HCT116 (cell line): ENCODE measurements around the gene SIK3. TPM values are rescaled to one million over a fixed set of nuclear protein-coding genes. Genes with fewer than 3 reads are reported as not detected.

Experiments used
- ATAC-seq: fragments of 200-7000 bp; cut with Tn5 transposase; 2 replicates; pipeline ENCODE4 v1.9.1; 2020; ENCODE audit warnings: mild to moderate bottlenecking, moderate library complexity
- BruUV-seq: library from RNA; stranded (reverse); fragments of 400-500 nt; replicated peaks from 2 replicates; lab custom pipeline; 2021; lab: Mats Ljungman, UMichigan
- CTCF ChIA-PET: fragments of 300-600 bp; sonication (Branson Sonifier 250); formaldehyde crosslinking; loops from one replicate; lab custom pipeline; 2021; ENCODE audit warnings: antibody characterized with exemption; lab: Charles Lee
- POLR2A ChIA-PET: fragments of 300-600, 350-600 bp; sonication (Branson Sonifier 250); formaldehyde crosslinking; loops from one replicate; lab custom pipeline; 2021; ENCODE audit warnings: antibody characterized with exemption; lab: Charles Lee
- RAD21 ChIA-PET, 2 experiments: fragments of 300-600 bp; sonication (Branson Sonifier 250); formaldehyde crosslinking; loops; one replicate each; lab custom pipeline; 2023; ENCODE audit warnings: low total read pairs in 2 of 2; ENCODE audit not compliant: uncharacterized antibody in 2 of 2, unreplicated experiment in 2 of 2, low non-redundant PET in 1 of 2; lab: Charles Lee
- DNase-seq: peaks from one replicate; pipeline ENCODE4 v3.0.0-alpha.2; 2010; ENCODE audit warnings: low read depth, low spot score
- H2AFZ ChIP-seq: fragments of 200-600 bp; shearing (Covaris generic), sonication (generic); 2 replicates; pipeline ENCODE4 v1.6.1; 2017; ENCODE audit warnings: low read depth, mixed run types, mixed read lengths, antibody characterized with exemption, low read length; ENCODE audit not compliant: poor library complexity, severe bottlenecking
- H3K27ac ChIP-seq: 2 replicates; pipeline ENCODE4 v1.5.1; 2012; ENCODE audit warnings: low read depth, low read length
- H3K27me3 ChIP-seq: fragments of 200-600 bp; sonication (generic); 2 replicates; pipeline ENCODE4 v1.6.1; 2016; ENCODE audit warnings: mixed run types, low read length, mixed read lengths; ENCODE audit not compliant: insufficient read depth
- H3K36me3 ChIP-seq, 2 experiments: fragments of 200-500 bp in 1 of 2; fragments of 200-600 bp in 1 of 2; sonication (Bioruptor generic) in 1 of 2; sonication (generic) in 1 of 2; 2 replicates each; pipeline versions ENCODE4 v1.5.1 to v1.6.1; 2014 to 2016; ENCODE audit warnings: low read length in 2 of 2, inconsistent platforms in 1 of 2, mixed read lengths in 1 of 2, mixed run types in 1 of 2; ENCODE audit not compliant: insufficient read depth in 2 of 2, control insufficient read depth in 1 of 2
- H3K4me1 ChIP-seq, 2 experiments: fragments of 200-600 bp in 1 of 2; sonication (generic) in 1 of 2; 2 replicates each; pipeline versions ENCODE4 v1.5.1 to v1.6.1; 2012 to 2017; ENCODE audit warnings: low read length in 2 of 2, inconsistent platforms in 1 of 2, mild to moderate bottlenecking in 1 of 2, mixed read lengths in 1 of 2, mixed run types in 1 of 2, moderate library complexity in 1 of 2; ENCODE audit not compliant: insufficient read depth in 2 of 2, control insufficient read depth in 1 of 2
- H3K4me2 ChIP-seq: fragments of 200-600 bp; sonication (generic); 2 replicates; pipeline ENCODE4 v1.6.1; 2017; ENCODE audit warnings: mixed run types, low read length, mixed read lengths
- H3K4me3 ChIP-seq, 2 experiments: fragments of 200-600 bp in 1 of 2; sonication (generic) in 1 of 2; replicated peaks in 1 of 2; 2 replicates each; pipeline ENCODE4 v1.5.1; 2011 to 2016; ENCODE audit warnings: low read length in 2 of 2, control low read depth in 1 of 2, low read depth in 1 of 2, mild to moderate bottlenecking in 1 of 2, mixed read lengths in 1 of 2, mixed run types in 1 of 2
- H3K79me2 ChIP-seq: fragments of 200-600 bp; sonication (generic); 2 replicates; pipeline ENCODE4 v1.6.1; 2017; ENCODE audit warnings: mild to moderate bottlenecking, mixed run types, low read length, moderate library complexity, mixed read lengths; ENCODE audit not compliant: insufficient read depth
- H3K9ac ChIP-seq: fragments of 200-600 bp; sonication (generic); 2 replicates; pipeline ENCODE4 v1.6.1; 2016; ENCODE audit warnings: low read length, mixed read lengths
- H3K9me2 ChIP-seq: fragments of 200-600 bp; sonication (generic), shearing (Covaris generic); 2 replicates; pipeline ENCODE4 v1.6.1; 2017; ENCODE audit warnings: mixed run types, mild to moderate bottlenecking, moderate library complexity; ENCODE audit not compliant: insufficient read depth
- H3K9me3 ChIP-seq, 2 experiments: fragments of 200-500 bp in 1 of 2; fragments of 200-600 bp in 1 of 2; sonication (Bioruptor generic) in 1 of 2; sonication (generic) in 1 of 2; 2 replicates each; pipeline ENCODE4 v1.6.1; 2014 to 2017; ENCODE audit warnings: low read length in 2 of 2, mixed read lengths in 2 of 2, inconsistent platforms in 1 of 2, low read depth in 1 of 2, mild to moderate bottlenecking in 1 of 2, mixed run types in 1 of 2, moderate library complexity in 1 of 2; ENCODE audit not compliant: control insufficient read depth in 1 of 2, insufficient read depth in 1 of 2
- H4K20me1 ChIP-seq: fragments of 200-600 bp; sonication (generic), shearing (Covaris generic); 2 replicates; pipeline ENCODE4 v1.6.1; 2017; ENCODE audit warnings: mixed run types, mild to moderate bottlenecking, moderate library complexity; ENCODE audit not compliant: insufficient read depth
- CEBPB ChIP-seq: IDR thresholded peaks from 2 replicates; pipeline ENCODE4 v1.6.1; 2012; ENCODE audit warnings: low read depth
- EGR1 ChIP-seq: IDR thresholded peaks from 2 replicates; pipeline ENCODE4 v1.6.1; 2012; ENCODE audit warnings: low read depth
- EZH2 ChIP-seq: fragments of 200-600 bp; sonication (generic); IDR thresholded peaks from 2 replicates; pipeline ENCODE4 v1.6.1; 2017; ENCODE audit warnings: antibody characterized with exemption, mixed run types
- EZH2phosphoT487 ChIP-seq: fragments of 200-600 bp; IDR thresholded peaks from 2 replicates; pipeline ENCODE4 v1.6.1; 2018; ENCODE audit warnings: antibody characterized with exemption, borderline replicate concordance
- FOSL1 ChIP-seq: IDR thresholded peaks from 2 replicates; pipeline ENCODE4 v1.6.1; 2012; ENCODE audit warnings: low read depth
- JUND ChIP-seq: IDR thresholded peaks from 2 replicates; pipeline ENCODE4 v1.6.1; 2012
- POLR2A ChIP-seq: IDR thresholded peaks from 2 replicates; pipeline ENCODE4 v1.7.0; 2011; ENCODE audit warnings: borderline replicate concordance; ENCODE audit not compliant: insufficient read depth, insufficient read length; ENCODE audit errors: extremely low read depth
- POLR2AphosphoS5 ChIP-seq: IDR thresholded peaks from 2 replicates; pipeline ENCODE4 v1.6.1; 2011; ENCODE audit warnings: mild to moderate bottlenecking, low read depth, low read length, moderate library complexity
- RAD21 ChIP-seq: IDR thresholded peaks from 2 replicates; pipeline ENCODE4 v1.6.1; 2012; ENCODE audit warnings: low read depth, mild to moderate bottlenecking
- SIN3A ChIP-seq: IDR thresholded peaks from 2 replicates; pipeline ENCODE4 v1.6.1; 2012; ENCODE audit warnings: low read depth
- SP1 ChIP-seq: IDR thresholded peaks from 2 replicates; pipeline ENCODE4 v1.6.1; 2012; ENCODE audit warnings: low read depth
- YY1 ChIP-seq: IDR thresholded peaks from 2 replicates; pipeline ENCODE4 v1.6.1; 2011; ENCODE audit warnings: low read length, low read depth, moderate library complexity, mild to moderate bottlenecking; ENCODE audit not compliant: insufficient replicate concordance; ENCODE audit errors: extremely low read depth
- ZFX ChIP-seq: fragments of 450-650 bp; IDR thresholded peaks from 2 replicates; pipeline ENCODE4 v1.6.1; 2017
- ZNF274 ChIP-seq: fragments of 200-500 bp; sonication (Bioruptor generic); IDR thresholded peaks from 2 replicates; pipeline ENCODE4 v1.6.1; 2014; ENCODE audit warnings: mild to moderate bottlenecking, low read depth, low read length, inconsistent platforms
- intact Hi-C: fragments of 100-400 bp; cut with micrococcal nuclease; formaldehyde crosslinking; loops from 2 replicates; pipeline ENCODE4 v1.10.0; 2022
- total RNA-seq: library from RNA; stranded (reverse); gene quantifications from one replicate; pipeline ENCODE4 v1.2.1, GENCODE V29; 2021; ENCODE audit not compliant: unreplicated experiment
- TF ChIP-seq, protein P1 (sequence below), 3 experiments: fragments of 200-600 bp in 1 of 3; sonication (generic) in 1 of 3; IDR thresholded peaks in 2 of 3; conservative IDR thresholded peaks in 1 of 3; 2 replicates each; pipeline ENCODE4 v1.5.1; 2012 to 2017; ENCODE audit warnings: low read depth in 2 of 3, low read length in 2 of 3, antibody characterized with exemption in 1 of 3, borderline replicate concordance in 1 of 3, control low read depth in 1 of 3, mild to moderate bottlenecking in 1 of 3, mixed read lengths in 1 of 3, mixed run types in 1 of 3, moderate library complexity in 1 of 3; ENCODE audit not compliant: insufficient read depth in 1 of 3
- TF ChIP-seq, protein P2 (sequence below): IDR thresholded peaks from 2 replicates; pipeline ENCODE4 v1.6.1; 2012
- TF ChIP-seq, protein P3 (sequence below): IDR thresholded peaks from 2 replicates; pipeline ENCODE4 v1.6.1; 2012
- TF ChIP-seq, protein P4 (sequence below): IDR thresholded peaks from 2 replicates; pipeline ENCODE4 v1.6.1; 2012; ENCODE audit warnings: low read depth

SIK3 gene
- total RNA-seq, 1 experiment from 2014 or later, result 21.0 TPM

DNA sequence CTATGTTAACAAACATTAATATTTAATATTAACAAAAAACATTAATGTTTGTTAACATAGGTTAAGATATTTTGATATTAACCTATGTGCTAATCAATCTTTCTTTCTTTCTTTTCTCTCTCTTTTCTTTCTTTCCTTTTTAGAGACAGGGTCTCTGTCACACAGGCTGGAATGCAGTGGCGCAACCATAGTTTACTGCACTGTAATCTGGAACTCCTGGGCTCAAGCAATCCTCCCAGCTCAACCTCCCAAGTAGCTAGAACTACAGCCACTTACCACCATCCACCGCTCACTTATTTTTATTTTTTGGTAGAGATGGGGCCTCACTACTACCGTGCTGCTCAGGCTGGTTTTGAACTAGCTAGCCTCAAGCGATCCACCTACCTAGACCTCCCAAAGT lies 13.2 kb downstream of the SIK3 start:
- ChIA-PET CTCF (no interaction called here), RAD21 (no interaction called here), POLR2A (no interaction called here)
- DNase-seq (no peak), ATAC-seq (no peak)
- Histone ChIP-seq H2AFZ (no peak overlapping the region), H3K4me2 (no peak overlapping the region), H3K4me1 (peaks cover 0 to 17% of the 10 kb centered on the region in 2 experiments; a peak in 2 of 4 replicates), H3K36me3 (no peaks in the 10 kb centered on the region), H3K27me3 (no peaks in the 10 kb centered on the region), H3K9ac (no peak overlapping the region), H3K9me3 (no peaks in the 10 kb centered on the region), H3K27ac (no peak overlapping the region), H3K79me2 (peaks cover 93% of the 10 kb centered on the region), H3K9me2 (no peaks in the 10 kb centered on the region), H3K4me3 (no peak overlapping the region), H4K20me1 (peaks cover 29% of the 10 kb centered on the region)
- BruUV-seq, result no TSS peak
- TF ChIP-seq JUND, result no peak
- TF ChIP-seq, protein P1, sequence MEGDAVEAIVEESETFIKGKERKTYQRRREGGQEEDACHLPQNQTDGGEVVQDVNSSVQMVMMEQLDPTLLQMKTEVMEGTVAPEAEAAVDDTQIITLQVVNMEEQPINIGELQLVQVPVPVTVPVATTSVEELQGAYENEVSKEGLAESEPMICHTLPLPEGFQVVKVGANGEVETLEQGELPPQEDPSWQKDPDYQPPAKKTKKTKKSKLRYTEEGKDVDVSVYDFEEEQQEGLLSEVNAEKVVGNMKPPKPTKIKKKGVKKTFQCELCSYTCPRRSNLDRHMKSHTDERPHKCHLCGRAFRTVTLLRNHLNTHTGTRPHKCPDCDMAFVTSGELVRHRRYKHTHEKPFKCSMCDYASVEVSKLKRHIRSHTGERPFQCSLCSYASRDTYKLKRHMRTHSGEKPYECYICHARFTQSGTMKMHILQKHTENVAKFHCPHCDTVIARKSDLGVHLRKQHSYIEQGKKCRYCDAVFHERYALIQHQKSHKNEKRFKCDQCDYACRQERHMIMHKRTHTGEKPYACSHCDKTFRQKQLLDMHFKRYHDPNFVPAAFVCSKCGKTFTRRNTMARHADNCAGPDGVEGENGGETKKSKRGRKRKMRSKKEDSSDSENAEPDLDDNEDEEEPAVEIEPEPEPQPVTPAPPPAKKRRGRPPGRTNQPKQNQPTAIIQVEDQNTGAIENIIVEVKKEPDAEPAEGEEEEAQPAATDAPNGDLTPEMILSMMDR (IDR thresholded peaks at IDR 0.05 in 2 of 3, conservative IDR thresholded peaks at IDR 0.05 in 1 of 3; ENCODE audit: borderline replicate concordance in 1 of 3, insufficient read depth in 1 of 3, low read depth in 2 of 3, low read length in 2 of 3), result no peak
- TF ChIP-seq FOSL1, result no peak
- TF ChIP-seq SP1, result no peak
- TF ChIP-seq, protein P2, sequence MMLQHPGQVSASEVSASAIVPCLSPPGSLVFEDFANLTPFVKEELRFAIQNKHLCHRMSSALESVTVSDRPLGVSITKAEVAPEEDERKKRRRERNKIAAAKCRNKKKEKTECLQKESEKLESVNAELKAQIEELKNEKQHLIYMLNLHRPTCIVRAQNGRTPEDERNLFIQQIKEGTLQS, result no peak
- TF ChIP-seq YY1, result no peak
- TF ChIP-seq EZH2, result no peak
- no peak for TF ChIP-seq CEBPB
- TF ChIP-seq RAD21, result no peak
- TF ChIP-seq, protein P3, sequence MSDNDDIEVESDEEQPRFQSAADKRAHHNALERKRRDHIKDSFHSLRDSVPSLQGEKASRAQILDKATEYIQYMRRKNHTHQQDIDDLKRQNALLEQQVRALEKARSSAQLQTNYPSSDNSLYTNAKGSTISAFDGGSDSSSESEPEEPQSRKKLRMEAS, result no peak
- TF ChIP-seq ZFX, result no peak
- no peak for TF ChIP-seq POLR2AphosphoS5
- TF ChIP-seq SIN3A, result no peak
- no peak for TF ChIP-seq EZH2phosphoT487
- TF ChIP-seq EGR1, result no peak
- no peak for TF ChIP-seq ZNF274
- no peak for TF ChIP-seq POLR2A
- TF ChIP-seq, protein P4, sequence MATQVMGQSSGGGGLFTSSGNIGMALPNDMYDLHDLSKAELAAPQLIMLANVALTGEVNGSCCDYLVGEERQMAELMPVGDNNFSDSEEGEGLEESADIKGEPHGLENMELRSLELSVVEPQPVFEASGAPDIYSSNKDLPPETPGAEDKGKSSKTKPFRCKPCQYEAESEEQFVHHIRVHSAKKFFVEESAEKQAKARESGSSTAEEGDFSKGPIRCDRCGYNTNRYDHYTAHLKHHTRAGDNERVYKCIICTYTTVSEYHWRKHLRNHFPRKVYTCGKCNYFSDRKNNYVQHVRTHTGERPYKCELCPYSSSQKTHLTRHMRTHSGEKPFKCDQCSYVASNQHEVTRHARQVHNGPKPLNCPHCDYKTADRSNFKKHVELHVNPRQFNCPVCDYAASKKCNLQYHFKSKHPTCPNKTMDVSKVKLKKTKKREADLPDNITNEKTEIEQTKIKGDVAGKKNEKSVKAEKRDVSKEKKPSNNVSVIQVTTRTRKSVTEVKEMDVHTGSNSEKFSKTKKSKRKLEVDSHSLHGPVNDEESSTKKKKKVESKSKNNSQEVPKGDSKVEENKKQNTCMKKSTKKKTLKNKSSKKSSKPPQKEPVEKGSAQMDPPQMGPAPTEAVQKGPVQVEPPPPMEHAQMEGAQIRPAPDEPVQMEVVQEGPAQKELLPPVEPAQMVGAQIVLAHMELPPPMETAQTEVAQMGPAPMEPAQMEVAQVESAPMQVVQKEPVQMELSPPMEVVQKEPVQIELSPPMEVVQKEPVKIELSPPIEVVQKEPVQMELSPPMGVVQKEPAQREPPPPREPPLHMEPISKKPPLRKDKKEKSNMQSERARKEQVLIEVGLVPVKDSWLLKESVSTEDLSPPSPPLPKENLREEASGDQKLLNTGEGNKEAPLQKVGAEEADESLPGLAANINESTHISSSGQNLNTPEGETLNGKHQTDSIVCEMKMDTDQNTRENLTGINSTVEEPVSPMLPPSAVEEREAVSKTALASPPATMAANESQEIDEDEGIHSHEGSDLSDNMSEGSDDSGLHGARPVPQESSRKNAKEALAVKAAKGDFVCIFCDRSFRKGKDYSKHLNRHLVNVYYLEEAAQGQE, result no peak
- intact Hi-C loops, result no loop called here
